ENCODE measurements around the gene HPS6.
"Not testable (repeated sequence)": the region's sequence is repeated elsewhere in the genome, so short reads cannot be mapped to it uniquely, and the experiment has no call there.

Gene HPS6
- total RNA-seq: 16.2 to 21.0 reads per million in 2 donors

DNA sequence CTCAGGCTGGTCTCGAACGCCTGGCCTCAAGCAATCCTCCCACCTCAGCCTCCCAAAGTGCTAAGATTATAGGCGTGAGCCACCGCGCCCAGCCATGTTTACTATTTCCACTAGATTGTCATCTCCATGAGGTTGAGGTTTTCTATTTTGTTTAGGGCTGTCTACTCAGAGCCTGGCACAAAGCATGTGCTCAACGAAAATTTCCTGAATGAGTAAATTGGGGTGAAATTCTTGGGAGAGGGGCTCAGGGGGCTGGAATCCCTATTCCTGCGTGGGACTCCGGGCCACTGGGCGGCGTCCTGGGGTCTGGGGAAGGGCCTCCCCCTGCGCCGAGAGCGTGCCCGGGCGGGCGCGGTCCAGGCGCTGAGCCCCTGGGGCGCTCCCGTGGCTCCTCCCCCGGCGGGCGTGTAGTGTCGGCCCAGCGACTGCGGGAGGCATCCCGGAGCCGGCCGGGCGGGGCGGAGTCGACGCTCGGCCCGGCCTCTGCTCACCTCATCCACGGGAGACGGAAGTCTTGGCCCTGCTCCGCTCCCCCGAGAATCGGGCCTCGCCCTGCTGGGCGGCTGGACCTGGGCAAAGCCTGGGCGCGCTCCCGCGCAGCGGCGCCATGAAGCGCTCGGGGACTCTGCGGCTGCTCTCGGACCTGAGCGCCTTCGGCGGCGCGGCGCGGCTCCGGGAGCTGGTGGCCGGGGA, at the start of gene HPS6:
TSS of gene HPS6 (plus strand) at position 482 of the 693 bp plus-strand sequence. CDS start at position 608, 126 bp downstream.
- peak; percentile 76 to 93 (median 85) for DNase-seq

DNA sequence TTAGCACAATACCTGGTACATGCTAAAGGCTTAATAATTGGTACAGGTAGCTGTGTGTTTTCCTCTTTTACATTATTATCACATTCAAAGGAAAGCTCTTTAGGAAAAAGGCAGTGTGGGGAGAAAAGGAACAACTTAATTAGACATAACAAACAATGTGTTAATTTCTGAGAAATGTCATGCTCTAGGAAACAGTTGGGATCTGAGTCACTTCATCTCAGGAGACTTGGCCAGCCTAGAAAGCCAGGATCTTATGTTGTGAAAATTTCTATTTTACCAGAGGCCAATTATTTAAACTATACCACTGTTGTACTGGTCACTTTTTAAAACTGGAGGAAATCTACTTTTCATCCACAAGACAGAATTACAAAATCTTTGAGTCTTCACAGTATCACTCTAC, 48.7 kb upstream of the HPS6 start:
- no peak for DNase-seq

DNA sequence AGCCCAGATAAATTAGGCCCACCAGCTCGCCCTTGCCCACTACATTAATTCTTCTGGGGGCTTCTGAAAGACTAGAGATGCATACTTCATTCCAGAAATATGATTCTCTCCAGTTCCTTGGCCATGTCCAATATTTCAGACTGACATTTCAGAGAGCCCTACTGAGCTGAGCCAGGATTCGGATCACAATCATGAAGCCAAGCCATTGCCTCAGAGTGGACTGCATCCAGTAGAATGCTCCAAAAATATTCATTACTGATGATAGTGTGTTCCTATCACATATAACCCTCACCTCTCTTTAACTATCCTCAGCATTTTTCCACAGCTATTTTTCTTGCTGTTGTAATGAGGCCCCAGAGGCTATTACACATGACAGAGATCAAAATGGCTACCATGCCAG, 47.9 kb upstream of the HPS6 start:
- no peak for DNase-seq

DNA sequence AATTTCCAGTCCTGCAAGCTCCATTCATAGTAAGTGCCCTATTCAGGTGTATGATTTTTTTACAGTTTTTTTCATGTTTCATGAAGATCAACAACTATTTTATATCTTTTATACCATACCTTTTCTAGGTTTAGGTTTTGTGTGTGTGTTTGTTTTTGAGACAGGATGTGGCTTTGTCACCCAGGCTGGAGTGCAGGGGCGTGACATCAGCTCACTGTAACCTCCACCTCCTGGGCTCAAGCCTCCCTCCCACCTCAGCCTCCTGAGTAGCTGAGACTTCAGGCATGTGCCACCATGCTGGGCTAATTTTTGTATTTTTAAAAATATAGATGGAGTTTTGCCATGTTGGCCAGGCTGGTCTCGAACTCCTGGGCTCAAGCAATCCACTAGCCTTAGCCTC, 44.2 kb upstream of the HPS6 start:
- peak in 1 of 5 experiments; percentile 60 for DNase-seq

DNA sequence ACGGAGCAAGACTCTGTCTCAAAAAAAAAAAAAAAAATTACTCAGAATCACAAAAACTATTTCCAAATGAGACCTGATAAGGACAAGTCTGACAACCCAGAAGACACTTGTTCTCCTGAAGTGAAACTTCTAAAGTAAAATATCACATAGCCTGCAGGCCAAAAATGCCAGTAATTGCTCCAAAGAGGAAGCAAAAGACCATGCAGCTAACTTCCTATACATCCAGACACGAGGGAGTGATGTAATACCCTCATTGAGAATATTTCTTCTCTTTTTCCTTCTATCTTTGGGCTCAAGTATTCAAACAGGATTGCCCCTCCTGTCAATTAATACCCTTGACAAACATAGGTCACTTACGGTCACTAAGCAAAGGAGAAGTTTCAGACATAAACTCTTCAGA, 40.4 kb upstream of the HPS6 start:
- no peak for DNase-seq

DNA sequence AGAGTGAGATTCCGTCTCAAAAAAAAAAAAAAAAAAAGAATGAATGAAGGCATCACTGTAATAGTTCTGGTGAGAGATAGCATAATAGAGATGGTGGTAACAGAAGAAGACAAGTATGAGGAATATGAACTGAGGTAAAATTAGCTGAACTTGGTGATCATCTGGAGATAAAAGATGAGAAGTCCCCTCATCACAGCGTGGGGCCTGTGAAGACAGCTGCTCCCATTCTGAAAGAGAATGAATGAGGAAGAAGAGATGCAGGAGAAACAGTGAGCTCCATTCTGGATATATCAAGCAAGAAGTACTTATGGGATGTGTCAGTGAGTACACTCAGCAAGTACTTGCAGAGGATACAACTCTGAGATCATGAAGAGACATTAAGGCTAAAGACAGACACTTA, 37.9 kb upstream of the HPS6 start:
- no peak for DNase-seq

DNA sequence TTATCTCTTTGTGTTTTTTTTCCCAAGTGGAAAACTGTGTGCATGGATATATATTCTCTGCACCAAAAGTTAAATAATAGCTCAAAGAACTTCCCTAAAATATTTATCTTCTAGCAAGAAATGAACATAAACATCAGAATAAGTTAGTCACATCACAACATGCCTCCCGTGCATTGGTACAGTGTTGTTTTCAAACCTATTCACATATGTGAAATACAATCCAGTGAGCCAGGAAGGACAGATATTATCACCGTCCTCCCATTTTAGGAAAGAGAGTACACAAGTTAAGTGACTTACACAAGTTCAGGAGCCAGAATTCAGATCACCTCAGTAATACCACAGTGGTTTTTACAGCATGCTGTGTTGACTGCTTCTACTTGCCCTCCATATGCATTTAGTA, 31.4 kb upstream of the HPS6 start:
- DNase-seq: no peak

DNA sequence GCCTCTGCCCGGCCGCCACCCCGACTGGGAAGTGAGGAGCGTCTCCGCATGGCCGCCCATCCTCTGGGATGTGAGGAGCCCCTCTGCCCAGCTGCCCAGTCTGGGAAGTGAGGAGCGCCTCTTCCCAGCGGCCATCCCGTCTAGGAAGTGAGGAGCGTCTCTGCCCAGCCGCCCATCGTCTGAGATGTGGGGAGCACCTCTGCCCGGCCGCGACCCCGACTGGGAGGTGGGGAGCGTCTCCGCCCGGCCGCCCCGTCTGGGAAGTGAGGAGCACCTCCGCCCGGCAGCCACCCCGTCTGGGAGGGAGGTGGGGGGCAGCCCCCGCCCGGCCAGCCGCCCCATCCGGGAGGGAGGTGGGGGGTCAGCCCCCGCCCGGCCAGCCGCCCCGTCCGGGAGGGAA, 29.3 kb upstream of the HPS6 start:
- not testable (repeated sequence) for DNase-seq

DNA sequence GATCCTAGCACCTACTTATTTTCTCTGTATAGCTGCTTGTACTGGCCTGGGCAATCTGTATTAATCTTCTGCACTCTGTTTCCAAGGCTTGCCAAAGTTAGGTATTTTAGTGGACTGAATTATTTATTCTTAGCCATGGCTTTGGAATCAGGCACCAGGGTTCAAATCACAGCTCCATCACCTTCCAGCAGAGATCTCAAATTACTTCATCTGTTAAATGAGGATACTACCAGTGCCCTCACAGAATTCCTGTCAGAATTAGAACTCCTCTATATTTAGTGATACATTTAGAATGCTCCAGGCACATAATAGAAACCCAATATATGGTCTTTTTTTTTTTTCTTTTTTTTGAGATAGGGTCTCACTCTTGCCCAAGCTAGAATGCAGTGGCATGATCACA, 26.7 kb upstream of the HPS6 start:
- DNase-seq: no peak

DNA sequence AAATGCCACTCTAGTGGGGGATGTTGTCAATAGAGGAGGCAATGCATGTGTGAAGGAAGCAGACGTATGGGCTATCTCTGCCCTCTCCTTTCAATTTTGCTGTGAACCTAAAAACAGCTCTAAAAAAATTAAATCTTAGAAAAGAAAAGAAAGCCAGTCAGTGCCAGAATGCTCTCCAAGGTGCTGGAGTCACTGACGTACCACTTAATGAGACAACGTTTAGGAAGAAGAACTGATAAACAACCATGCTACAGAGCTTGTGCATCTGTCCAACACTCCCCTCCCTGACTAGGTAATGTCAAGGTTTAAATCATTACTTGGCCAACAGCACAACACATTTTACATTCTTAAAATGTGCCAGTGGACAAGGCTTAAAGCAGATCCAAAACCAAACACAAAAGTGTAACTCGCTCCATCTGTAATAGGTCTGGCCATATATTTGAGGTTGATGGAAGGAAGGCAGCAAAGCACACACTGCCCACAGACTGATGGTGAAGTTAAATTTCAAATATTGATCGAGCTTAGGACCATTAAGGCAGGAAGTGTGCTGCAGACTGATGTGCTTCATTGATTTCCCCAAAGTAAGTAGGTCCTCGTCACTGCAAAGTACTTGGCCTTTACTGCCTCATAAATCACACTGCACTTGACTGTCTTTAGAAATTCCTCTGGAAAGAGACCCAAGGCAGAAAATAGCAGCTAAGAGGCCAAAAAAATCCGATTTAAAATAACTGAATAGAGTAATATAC, 24.7 kb upstream of the HPS6 start:
- no peak for DNase-seq

DNA sequence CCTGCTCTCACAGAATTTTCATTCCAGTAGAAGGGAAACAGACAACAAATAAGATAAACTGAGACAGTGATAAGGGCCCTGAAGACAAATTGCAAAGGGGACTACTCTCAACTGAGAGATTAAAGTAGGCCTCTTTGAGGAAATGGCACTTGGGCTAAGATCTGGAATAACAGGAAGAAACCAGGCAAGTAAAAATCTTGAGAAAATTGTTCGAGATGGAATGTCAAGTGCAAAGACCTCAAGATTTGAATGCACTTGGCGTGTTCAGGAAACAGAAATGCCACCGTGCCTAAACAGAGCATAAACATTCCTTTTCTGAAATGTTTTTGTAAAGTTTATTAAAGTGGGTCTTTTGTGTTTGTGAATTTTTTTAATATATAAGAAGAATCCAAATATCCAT, 19.9 kb upstream of the HPS6 start:
- DNase-seq: no peak

DNA sequence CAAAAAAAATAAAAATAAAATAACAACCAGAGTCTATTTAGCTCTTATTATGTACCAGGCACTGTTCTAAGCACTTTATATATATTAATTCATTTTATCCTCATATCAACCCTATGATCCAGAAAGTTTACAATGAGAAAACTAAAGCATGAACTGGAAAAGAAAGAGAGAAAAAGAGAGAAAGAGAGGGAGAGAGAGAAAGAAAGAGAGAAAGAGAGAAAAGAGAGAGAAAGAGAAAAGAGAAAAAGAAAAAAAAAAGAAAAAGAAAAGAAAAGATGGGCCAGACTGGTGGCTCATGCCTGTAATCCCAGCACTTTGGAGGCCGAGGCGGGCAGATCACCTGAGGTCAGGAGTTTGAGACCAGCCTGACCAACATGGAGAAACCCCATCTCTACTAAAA, 19.1 kb upstream of the HPS6 start:
- no peak for DNase-seq

DNA sequence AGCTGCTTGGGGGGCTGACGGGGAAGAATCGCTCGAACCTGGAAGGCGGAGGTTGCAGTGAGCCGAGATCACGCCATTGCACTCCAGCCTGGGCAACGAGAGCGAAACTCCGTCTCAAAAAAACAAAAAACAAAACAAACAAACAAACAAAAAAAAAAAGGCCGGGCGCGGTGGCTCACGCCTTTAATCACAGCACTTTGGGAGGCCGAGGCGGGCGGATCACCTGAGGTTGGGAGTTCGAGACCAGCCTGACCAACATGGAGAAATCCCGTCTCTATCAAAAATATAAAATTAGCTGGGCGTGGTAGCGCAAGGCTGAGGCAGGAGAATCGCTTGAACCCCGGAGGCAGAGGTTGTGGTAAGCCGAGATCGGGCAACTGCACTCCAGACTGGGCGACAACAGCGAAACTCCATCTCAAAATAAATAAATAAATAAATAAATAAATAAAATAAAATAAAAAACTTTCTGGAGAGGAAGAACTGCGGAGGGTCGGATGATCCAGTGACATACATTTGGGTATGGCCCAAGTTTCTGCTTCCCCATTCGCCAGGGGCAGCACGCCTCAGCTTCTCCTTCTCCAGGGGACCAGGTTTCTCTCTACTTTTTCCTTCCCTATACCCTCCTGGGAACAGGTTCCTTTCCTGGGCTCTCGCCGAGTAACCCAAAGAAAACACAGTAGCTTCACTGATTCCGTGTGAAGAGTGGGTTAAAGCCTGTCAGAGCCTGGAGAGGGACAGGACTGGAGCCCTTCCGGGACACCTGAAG, 10.1 kb upstream of the HPS6 start:
- DNase-seq: not testable (repeated sequence)

DNA sequence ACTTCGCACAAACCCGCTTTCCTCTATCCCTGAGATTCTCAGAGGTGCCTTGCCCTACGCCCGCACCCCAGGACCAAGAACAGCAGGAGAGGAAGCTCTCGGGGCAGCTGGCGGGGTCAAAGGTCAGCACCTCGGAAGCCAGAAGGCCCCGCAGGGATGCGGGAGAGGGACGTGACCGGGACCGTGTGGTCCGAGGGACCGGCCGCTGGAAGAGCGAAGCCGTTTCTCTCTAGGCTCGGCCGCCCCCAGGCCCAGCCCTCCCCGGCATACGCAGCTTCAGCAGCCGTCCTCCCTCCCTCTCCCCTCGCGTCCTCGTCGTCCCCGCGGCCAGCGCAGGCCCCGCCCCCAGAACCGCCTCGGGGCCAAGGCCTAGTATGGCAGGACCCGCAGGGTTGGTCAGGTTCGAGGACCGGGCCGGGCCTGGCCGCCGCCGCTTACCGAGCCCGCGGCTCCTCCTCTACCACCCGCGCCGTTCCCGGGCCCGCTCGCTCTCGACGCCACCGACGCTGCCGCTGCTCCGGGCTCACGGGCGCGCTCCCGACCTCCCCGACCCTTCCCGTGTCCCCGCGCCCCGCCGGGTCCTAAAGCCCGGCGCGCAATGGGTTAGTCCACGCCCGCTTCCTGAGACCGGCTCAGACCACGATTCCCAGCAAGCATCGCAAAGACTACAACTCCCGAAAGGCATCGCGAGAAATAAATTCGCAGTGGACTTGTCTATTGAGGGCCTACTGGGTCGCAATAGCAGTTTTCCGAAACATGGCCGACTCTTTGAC, 9.3 kb upstream of the HPS6 start, which contains the start of gene ARMH3:
TSS of gene ARMH3 (minus strand) at position 527 of the 773 bp plus-strand sequence. CDS start 16,059 bp downstream, outside the sequence.
- peak; percentile 61 to 98 (median 83) for DNase-seq

DNA sequence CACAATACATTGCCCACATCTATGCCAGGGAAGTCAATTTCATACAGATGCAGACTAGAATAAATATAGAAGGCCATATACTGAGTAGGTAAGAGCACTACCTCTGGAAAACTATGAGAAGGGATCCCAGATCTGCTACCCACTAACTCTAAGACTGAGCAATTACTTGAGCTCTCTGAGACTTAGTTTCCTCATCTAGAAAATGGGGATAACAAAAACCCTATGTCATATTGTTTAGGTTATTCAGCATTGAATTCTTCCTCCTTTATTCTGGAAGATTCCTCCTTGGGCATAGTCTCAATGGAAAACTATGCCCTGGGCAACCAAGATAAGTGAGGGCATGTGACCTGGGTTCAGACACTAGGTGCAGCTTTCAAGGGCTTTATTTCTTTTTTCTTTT, 5.2 kb upstream of the HPS6 start:
- no peak for DNase-seq

DNA sequence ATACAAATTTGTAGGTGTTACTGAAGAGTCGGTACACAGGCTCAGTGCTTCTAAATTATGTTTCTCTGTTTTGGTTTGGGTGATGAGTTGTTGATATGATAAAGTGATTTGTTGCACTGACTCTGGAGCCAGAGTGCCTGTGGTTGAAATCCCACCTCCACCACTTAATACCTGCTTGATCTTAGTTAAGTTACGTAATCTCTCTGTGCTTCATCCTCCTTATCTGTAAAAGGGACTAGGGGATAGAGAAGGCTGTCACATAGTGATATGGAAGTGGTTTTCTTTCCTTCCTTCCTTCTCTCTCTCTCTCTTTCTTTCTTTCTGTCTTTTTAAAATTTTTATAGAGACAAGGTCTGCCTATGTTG, 664 bp upstream of the HPS6 start:
- peak in 1 of 5 experiments; percentile 3 for DNase-seq

DNA sequence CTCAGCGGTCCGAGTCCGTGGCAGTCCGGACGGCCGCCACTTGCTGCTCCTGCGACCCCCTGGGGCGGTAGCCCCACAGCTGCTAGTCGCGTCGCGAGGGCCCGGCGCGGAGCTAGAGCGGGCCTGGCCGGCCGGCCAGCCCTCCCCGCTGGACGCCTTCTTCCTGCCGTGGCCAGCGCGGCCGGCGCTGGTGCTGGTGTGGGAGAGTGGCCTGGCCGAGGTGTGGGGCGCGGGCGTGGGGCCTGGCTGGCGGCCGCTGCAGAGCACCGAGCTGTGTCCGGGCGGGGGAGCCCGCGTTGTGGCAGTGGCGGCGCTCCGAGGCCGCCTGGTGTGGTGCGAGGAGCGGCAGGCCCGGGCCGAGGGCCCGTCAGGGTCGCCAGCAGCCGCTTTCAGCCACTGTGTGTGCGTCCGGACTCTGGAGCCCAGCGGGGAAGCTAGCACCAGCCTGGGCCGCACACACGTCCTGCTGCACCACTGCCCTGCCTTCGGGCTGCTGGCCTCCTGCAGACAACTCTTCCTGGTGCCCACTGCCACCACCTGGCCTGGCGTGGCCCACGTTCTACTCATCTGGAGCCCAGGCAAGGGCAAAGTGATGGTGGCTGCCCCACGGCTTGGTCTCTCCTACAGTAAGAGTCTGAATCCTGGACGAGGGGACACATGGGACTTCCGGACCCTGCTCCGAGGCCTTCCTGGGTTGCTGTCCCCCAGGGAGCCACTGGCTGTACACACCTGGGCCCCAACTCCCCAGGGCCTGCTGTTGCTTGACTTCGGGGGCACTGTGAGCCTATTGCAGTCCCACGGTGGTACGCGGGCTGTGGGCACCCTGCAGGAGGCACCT, 631 bp downstream of the HPS6 start:
- peak in 2 of 5 experiments; percentile 7 to 30 for DNase-seq

DNA sequence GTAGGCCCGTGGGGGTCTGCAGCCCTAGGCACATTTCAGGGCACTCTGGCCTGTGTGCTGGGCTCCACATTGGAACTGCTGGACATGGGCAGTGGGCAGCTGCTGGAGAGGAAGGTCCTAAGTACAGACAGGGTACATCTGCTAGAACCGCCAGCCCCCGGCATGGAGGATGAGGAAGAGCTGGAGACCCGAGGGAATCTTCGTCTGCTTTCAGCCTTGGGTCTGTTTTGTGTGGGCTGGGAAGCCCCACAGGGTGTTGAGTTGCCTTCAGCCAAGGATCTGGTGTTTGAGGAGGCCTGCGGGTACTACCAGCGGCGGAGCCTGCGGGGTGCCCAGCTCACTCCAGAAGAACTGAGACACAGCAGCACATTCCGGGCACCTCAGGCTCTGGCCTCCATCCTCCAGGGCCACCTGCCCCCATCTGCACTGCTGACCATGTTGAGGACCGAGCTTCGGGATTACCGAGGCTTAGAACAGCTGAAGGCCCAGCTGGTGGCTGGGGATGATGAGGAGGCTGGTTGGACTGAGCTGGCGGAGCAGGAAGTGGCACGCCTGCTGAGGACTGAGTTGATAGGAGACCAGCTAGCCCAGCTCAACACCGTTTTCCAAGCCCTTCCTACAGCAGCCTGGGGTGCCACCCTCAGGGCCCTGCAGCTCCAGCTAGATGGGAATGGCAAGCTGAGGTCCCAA, 1.4 kb downstream of the HPS6 start:
- DNase-seq: no peak

DNA sequence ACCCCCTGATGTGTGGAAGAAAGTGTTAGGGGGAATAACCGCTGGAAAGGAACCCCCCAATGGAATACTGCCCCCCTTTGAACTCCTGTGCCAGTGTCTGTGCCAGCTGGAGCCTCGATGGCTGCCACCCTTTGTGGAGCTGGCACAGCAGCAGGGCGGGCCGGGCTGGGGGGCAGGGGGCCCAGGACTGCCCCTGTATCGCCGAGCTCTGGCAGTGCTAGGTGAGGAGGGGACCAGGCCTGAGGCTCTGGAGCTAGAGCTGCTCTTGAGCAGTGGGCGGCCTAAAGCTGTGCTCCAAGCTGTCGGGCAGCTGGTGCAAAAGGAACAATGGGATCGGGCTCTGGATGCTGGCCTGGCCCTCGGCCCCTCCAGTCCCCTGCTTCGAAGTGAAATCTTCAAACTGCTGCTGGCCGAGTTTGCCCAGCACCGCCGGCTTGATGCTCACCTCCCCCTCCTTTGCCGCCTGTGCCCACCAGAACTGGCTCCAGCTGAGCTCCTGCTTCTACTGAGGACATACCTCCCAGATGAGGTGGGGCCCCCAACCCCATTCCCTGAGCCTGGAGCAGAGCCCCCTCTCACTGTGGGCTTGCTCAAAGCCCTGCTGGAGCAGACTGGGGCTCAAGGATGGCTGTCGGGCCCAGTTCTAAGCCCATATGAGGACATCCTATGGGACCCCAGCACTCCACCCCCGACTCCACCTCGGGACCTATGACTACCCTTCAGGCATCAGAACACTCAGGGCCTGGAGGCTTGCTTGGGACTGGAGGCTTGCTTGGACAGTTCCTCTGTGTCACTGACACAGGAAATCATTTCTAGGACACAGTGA, 2.2 kb downstream of the HPS6 start:
- DNase-seq: no peak

DNA sequence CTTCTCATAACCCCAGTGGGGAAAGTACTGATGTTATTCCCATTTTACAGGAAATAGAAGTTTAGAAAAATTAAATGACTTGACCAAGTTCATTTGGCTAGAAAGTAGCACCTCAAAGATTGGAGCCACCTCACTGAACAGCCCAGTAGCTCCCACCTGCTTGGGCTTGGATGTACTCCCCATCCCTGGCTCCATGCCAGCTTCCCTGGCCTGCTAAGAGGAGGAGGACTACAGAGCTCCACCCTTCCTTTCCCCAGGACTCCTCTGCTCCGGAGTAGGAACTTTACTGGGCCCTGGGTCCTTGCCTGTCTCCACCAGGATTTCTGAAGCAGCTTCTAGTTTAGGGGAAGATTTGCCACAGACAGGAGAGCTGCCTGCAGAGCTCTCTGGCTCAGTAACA, 3.1 kb downstream of the HPS6 start:
- no peak for DNase-seq
